Mucosa of rectum (tissue), 2 donors: ENCODE data around the gene KRT4.
"Not testable (repeated sequence)": the region's sequence is repeated elsewhere in the genome, so short reads cannot be mapped to it uniquely, and the experiment has no call there.

Experiments used
- H3K27ac ChIP-seq, 2 donors: one replicate each; pipeline ENCODE4 v1.7.0; 2013; ENCODE audit warnings: inconsistent platforms in 2 of 2, low read depth in 2 of 2, low read length in 2 of 2
- H3K27me3 ChIP-seq, 2 donors: one replicate each; pipeline ENCODE4 v1.7.0; 2013; ENCODE audit warnings: low read length in 2 of 2; ENCODE audit not compliant: control insufficient read depth in 2 of 2, insufficient read depth in 2 of 2
- H3K36me3 ChIP-seq, 2 donors: one replicate each; pipeline ENCODE4 v1.7.0; 2013; ENCODE audit warnings: low read length in 2 of 2; ENCODE audit not compliant: control insufficient read depth in 2 of 2, insufficient read depth in 2 of 2
- H3K4me1 ChIP-seq, 2 donors: one replicate each; pipeline ENCODE4 v1.7.0; 2013; ENCODE audit warnings: low read length in 2 of 2, mild to moderate bottlenecking in 1 of 2; ENCODE audit not compliant: control insufficient read depth in 2 of 2, insufficient read depth in 2 of 2
- H3K4me3 ChIP-seq, 2 donors: one replicate each; pipeline ENCODE4 v1.7.0; 2013; ENCODE audit warnings: low read length in 2 of 2
- H3K9ac ChIP-seq, 2 donors: one replicate each; pipeline ENCODE4 v1.7.0; 2013; ENCODE audit warnings: low read length in 2 of 2, low read depth in 1 of 2, mild to moderate bottlenecking in 1 of 2
- H3K9me3 ChIP-seq, 2 donors: one replicate each; pipeline ENCODE4 v1.7.0; 2013; ENCODE audit warnings: low read length in 2 of 2; ENCODE audit not compliant: control insufficient read depth in 2 of 2
- donor health status: healthy.
- donor health status: Normal muscosa, but diverticular disease.

The KRT4 gene

GRCh38 chr12:52813885-52814709 is at the start of gene KRT4:
Gene KRT4 (minus strand): TSS chr12:52814116. CDS start chr12:52814058, 58 bp downstream.
- Histone ChIP-seq H3K27ac (no peak within 1 kb of the TSS), H3K36me3 (no peaks in the 10 kb centered on the region), H3K4me1 (no peaks in the 10 kb centered on the region), H3K9ac (no peak within 1 kb of the TSS), H3K4me3 (no peak within 1 kb of the TSS), H3K9me3 (no peaks in the 10 kb centered on the region), H3K27me3 (no peaks in the 10 kb centered on the region)

GRCh38 chr12:52862023-52862422 is 48.1 kb upstream of the KRT4 start:
- H3K9me3 ChIP-seq = no peaks in the 10 kb centered on the region
- H3K36me3 ChIP-seq = no peaks in the 10 kb centered on the region
- peaks cover 0 to under 1% of the 10 kb centered on the region in 2 donors for H3K4me1 ChIP-seq
- no peak overlapping the region for H3K27ac ChIP-seq
- no peak overlapping the region for H3K4me3 ChIP-seq
- no peaks in the 10 kb centered on the region for H3K27me3 ChIP-seq
- no peak overlapping the region for H3K9ac ChIP-seq

GRCh38 chr12:52861511-52861910 is 47.6 kb upstream of the KRT4 start:
- Histone ChIP-seq H3K9me3 (no peaks in the 10 kb centered on the region), H3K9ac (no peak overlapping the region), H3K4me3 (no peak overlapping the region), H3K27ac (no peak overlapping the region), H3K27me3 (no peaks in the 10 kb centered on the region), H3K36me3 (no peaks in the 10 kb centered on the region), H3K4me1 (no peaks in the 10 kb centered on the region)

GRCh38 chr12:52860102-52860823 is 46.3 kb upstream of the KRT4 start:
- H3K4me3 ChIP-seq = no peak overlapping the region

GRCh38 chr12:52857500-52857899 is 43.6 kb upstream of the KRT4 start:
- Histone ChIP-seq H3K4me1 (no peaks in the 10 kb centered on the region), H3K36me3 (no peaks in the 10 kb centered on the region), H3K4me3 (no peak overlapping the region), H3K9ac (no peak overlapping the region), H3K9me3 (no peaks in the 10 kb centered on the region), H3K27me3 (peaks cover 0 to 4% of the 10 kb centered on the region in 2 donors), H3K27ac (no peak overlapping the region)

More at GRCh38 chr12:52860102-52860823, 46.3 kb upstream of the KRT4 start:
- H3K4me1 ChIP-seq = no peaks in the 10 kb centered on the region
- no peaks in the 10 kb centered on the region for H3K27me3 ChIP-seq
- no peak overlapping the region for H3K9ac ChIP-seq
- no peaks in the 10 kb centered on the region for H3K36me3 ChIP-seq
- H3K9me3 ChIP-seq = no peaks in the 10 kb centered on the region
- no peak overlapping the region for H3K27ac ChIP-seq

GRCh38 chr12:52856787-52857186 is 42.9 kb upstream of the KRT4 start:
- no peak overlapping the region for H3K9ac ChIP-seq
- H3K27ac ChIP-seq = no peak overlapping the region
- H3K4me1 ChIP-seq = no peaks in the 10 kb centered on the region
- no peaks in the 10 kb centered on the region for H3K9me3 ChIP-seq
- peaks cover 0 to 4% of the 10 kb centered on the region in 2 donors for H3K27me3 ChIP-seq
- no peaks in the 10 kb centered on the region for H3K36me3 ChIP-seq
- no peak overlapping the region for H3K4me3 ChIP-seq

- H3K9me3 ChIP-seq, H3K36me3 ChIP-seq, H3K4me3 ChIP-seq: not testable (repeated sequence)
Measured at GRCh38 chr12:52856077-52856476, 42.2 kb upstream of the KRT4 start.

GRCh38 chr12:52851787-52852186 is 37.9 kb upstream of the KRT4 start:
- no peaks in the 10 kb centered on the region for H3K9me3 ChIP-seq
- peaks cover 0 to 4% of the 10 kb centered on the region in 2 donors for H3K27me3 ChIP-seq
- H3K4me1 ChIP-seq = no peaks in the 10 kb centered on the region
- H3K9ac ChIP-seq = no peak overlapping the region
- H3K27ac ChIP-seq = no peak overlapping the region
- H3K4me3 ChIP-seq = no peak overlapping the region
- H3K36me3 ChIP-seq = no peaks in the 10 kb centered on the region

More at GRCh38 chr12:52856077-52856476, 42.2 kb upstream of the KRT4 start:
- H3K27ac ChIP-seq, H3K4me1 ChIP-seq, H3K27me3 ChIP-seq, H3K9ac ChIP-seq: not testable (repeated sequence)

GRCh38 chr12:52850681-52851080 is 36.8 kb upstream of the KRT4 start:
- Histone ChIP-seq H3K4me3 (no peak overlapping the region), H3K27ac (no peak overlapping the region)

GRCh38 chr12:52849511-52849910 is 35.6 kb upstream of the KRT4 start:
- Histone ChIP-seq H3K9me3 (no peaks in the 10 kb centered on the region), H3K9ac (no peak overlapping the region), H3K27me3 (peaks cover 0 to 4% of the 10 kb centered on the region in 2 donors), H3K36me3 (no peaks in the 10 kb centered on the region), H3K27ac (no peak overlapping the region), H3K4me3 (no peak overlapping the region), H3K4me1 (no peaks in the 10 kb centered on the region)

More at GRCh38 chr12:52850681-52851080, 36.8 kb upstream of the KRT4 start:
- Histone ChIP-seq H3K4me1 (no peaks in the 10 kb centered on the region), H3K36me3 (no peaks in the 10 kb centered on the region), H3K9ac (no peak overlapping the region), H3K9me3 (no peaks in the 10 kb centered on the region), H3K27me3 (peaks cover 0 to 4% of the 10 kb centered on the region in 2 donors)
